Left renal pelvis (tissue), 4 donors: ENCODE results near the gene POLR2J2. TPM values are rescaled to one million over a fixed set of nuclear protein-coding genes. Genes with fewer than 3 reads are reported as not detected.
"Not testable (repeated sequence)": the region's sequence is repeated elsewhere in the genome, so short reads cannot be mapped to it uniquely, and the experiment has no call there.

Experiments used
- DNase-seq, 4 donors: peaks; one replicate each; pipeline ENCODE4 v3.0.0-alpha.2; 2013; ENCODE audit warnings: low read depth in 4 of 4, low spot score in 3 of 4
- polyA plus RNA-seq, 4 donors: library from polyadenylated mRNA; unstranded; fragments of 120-200 nt; gene quantifications; one replicate each; pipeline ENCODE4 v1.2.1, GENCODE V29; 2013; ENCODE audit not compliant: insufficient read length in 4 of 4

Gene POLR2J2
- 1 to 10 TPM in 2 of 4 donors, under 1 TPM in 2; 0.73 to 2.6 (median 1.1) TPM for polyA plus RNA-seq

DNA sequence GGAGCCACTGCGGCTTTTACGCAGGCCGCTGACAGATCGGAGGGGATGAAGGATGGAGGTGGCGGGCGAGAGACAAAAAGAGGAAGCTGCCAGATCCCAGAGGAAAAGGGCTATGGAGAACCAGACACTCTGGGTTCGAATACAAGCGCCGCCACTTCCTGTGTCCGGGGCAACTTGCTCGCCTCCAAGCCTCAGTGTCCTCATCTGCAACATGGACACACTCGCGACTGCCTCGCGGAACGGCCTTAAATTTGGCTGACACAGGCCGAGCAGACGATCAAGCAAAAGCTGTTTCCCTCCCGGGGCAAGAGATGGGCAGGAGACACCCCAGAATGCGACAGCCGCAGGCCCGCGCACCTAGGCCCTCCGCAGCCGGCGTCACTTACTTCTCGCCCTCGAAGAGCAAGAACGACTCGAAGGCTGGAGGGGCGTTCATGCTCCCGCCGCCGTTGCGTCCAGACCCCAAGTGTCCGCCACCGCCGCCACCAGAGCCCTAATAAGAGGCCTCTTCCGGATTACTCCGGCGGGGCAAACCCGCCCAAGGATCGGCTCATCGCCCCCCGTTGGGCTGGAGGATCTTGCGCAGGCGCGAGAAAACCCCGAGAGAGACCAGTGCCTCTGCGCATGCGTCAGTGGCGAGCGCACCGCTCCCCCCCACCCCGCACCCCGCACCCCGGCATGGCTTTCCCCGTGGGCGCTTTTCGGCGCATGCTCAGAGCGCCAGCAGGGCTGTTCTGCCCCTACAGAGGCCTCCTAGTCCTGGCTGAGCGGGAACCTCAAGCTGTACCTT lies at the start of gene POLR2J2:
Gene POLR2J2 (minus strand): TSS at position 498 of the 790 bp plus-strand sequence. CDS start 62 bp downstream, at position 436.
- peak in 3 of 4 donors; percentile 24 to 66 (median 62) for DNase-seq

DNA sequence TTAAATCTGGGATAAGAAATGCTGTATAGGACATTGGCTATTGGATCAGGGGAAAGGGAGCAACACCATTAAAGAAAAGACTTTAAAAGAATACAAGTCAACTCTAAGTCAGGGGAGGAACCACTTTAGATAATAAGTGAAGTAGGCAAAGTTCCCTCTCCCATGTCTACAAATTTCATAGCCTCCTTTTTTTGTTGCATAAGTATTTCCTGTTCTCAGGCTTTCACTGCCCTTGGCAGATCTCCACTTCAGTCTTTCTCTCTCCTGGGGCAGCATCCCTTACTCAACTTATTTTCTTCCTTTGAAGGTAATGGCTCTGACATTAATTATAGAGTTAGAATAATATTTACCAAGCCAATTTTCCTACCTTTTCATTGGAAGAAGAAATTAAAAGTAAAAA lies 47.0 kb upstream of the POLR2J2 start:
- not testable (repeated sequence) for DNase-seq

DNA sequence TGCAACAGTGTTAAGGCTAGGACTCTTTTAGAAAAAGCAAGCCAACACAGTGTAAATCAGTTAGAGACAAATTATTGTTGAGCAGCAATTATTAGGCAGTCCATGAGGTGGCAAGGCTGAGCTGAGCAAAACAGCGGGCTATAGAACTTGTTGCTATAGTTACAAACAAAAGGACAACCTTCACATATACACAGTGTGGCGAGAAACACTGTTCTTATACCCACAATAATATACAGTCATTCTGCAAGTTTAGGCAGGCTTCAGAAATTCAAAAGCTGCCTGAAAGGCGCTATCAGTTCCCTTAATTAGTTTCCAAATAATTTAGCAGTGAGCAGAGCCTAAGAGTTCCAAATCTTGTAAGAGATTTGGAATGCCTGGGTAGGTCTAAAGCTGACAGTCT lies 44.3 kb upstream of the POLR2J2 start:
- not testable (repeated sequence) for DNase-seq

DNA sequence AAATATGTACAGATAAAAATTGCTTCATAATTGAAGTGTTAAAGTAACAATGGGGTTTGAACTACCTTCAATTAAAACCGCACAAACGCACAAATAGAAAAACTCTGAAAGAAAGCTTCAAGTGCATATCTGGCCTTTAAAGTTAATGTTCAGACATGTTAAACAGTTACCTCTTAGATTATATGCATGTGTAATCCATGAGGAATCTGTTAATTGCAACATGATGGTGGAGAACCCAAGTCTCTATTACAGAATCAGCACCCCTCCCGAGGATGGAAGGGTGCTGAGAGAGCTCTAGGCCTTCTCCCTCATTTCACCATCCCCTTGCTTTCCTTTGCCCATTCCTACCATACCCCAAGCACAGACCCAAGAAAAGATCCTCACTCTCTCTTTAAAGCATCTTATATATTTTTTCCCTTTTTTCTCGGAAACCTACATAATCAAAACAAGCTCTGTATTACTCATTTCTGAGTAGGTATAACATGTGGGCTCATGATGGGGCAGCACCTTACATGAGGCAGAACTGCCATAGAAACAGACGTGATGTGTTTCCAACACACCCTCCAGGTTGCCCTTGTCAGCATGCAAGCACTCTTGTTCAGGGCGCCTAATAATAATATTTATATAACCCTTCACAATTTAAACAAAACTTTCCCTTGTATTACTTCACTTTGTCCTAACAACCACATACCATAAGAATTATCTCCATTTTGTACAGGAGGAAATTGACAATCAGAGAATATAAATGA lies 43.5 kb upstream of the POLR2J2 start:
- DNase-seq: not testable (repeated sequence)

DNA sequence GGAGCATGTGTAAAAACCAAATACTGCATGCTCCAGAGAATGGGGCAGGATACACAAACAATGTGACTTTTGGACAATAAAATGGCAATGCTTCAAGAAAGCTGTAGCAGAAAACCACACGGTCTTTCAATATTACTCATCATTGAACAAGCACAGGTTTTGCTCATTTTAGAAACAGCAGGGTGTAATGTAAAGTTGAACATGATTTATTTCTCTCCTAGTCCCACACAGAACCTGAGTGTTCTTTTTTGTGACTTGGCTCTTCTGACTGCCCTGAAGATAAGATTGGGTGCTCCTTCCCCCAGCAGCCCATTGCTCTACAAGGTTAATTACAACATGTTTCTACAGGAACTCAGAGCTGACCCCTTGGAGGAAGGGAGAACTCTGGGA lies 42.2 kb upstream of the POLR2J2 start:
- not testable (repeated sequence) for DNase-seq

DNA sequence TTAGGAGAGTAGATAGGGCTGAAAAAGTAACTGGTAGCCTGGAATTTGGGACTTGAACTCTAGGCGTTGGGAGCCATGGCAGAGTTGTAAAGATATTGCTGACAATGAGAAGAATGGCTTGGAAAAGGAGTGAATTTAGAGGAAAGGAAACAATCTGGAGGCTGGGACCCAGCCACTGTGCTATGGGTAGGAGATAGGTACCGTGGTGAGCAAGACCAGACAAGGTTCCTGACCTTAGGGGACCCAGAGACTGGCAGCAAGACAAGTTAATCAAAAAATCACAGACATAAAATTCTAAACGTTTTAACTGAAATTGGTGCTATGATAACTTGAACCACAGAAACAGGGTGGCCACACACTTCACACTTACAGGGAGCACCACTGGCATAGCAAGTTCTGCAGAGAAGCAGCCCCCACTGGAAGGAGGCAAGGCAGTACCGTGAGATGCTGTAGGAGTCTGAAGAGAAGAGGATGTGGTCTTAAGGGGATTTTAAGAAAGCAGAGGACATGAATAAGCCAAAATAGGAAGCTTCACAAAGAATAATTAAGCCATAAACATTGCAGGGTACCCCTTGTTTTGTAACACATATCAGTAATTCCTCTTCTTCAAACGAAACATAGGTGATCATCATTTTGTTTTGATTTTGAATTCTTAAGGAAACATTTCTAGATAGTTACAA lies 41.7 kb upstream of the POLR2J2 start:
- DNase-seq: not testable (repeated sequence)

DNA sequence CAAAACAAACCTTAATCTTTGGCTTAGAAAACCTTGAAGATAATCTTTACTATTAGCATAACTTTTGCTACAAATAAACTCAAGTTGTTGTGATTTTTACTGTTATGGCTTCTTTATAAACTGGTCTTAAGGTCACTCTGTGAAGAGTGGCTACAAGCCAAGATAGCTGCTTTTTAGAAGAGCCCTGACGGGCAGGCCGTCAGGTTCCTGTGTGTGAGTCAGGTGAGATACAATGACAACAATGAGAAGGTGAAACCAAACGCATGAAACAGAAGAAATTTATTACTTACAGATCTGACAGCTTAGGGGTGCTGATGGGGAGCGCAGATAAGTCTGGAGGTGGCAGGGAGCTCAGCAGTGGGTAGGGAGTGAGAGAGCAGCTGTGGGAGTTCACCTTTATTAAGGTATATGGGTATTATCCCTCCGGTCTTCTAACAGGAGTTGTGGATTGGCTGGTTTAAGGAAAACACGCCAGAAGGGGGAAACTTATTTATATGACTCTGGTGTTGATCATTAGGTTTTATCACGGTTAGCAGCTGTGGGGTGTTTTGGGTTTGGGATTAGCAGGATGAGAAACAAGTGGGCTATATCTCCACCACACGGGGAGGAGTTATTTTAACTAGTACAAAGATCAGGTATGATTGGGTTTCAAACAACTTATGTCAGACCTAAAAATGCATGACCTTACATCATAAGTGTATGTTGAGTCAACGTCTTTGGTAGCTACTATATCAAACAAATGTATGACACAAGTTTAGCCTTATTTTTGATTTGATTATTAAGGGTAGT lies 27.7 kb upstream of the POLR2J2 start:
- not testable (repeated sequence) for DNase-seq

DNA sequence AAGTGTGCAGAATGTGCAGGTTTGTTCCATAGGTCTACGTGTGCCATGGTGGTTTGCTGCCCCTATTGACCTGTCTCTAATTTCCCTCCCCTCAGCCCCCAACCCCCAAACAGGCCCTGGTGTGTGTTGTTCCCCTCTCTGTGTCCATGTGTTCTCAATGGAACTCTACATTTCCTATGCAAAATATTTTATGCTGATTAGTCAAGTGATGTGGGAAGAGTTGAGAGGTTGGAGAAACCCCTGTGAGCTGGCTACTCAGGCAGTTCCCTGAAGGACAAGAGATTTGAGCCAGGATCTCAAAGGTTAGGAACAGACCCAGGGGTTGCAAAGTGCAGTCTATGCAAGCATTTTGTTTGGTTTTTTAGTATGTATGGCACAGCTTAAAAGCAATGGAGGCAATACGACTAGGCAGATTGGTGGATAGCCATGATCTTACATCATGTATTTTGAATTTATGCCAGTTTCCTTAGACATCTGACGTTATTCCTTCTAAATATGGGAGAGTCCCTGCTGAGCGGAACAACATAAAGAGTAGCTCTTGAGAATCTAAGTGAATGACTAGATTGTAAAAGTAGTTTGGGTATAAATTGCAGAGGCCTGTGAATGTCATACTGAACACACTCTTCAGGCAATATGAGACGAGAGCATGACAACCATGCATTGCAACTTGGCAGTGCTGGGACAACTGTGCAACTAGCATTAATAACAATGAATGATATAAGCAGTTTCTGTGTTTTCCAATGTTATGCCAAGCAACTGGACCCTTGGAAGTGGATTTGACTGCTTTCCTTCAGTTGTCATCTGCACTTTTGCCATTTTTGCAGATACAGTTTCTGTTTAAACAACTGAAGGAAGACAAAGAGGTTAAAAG lies 26.4 kb upstream of the POLR2J2 start:
- DNase-seq: not testable (repeated sequence)

DNA sequence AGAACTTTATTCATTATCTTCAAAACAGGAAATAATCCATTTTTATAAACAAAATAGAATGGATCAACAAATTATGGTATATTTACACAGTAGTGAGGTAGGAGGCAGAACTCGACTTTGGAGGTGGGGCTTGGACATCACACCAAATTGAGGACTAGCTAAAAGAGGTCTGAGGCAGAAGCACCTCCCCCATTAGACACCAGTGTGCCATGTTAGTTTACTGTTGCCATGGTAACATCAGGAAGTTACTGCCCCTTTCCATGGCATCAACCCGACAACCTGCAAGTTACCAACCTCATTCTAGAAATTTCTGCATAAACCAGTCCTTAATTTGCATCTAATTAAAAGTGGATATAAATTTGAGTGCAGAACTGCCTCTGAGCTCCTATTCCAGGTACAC lies 24.5 kb upstream of the POLR2J2 start:
- not testable (repeated sequence) for DNase-seq

DNA sequence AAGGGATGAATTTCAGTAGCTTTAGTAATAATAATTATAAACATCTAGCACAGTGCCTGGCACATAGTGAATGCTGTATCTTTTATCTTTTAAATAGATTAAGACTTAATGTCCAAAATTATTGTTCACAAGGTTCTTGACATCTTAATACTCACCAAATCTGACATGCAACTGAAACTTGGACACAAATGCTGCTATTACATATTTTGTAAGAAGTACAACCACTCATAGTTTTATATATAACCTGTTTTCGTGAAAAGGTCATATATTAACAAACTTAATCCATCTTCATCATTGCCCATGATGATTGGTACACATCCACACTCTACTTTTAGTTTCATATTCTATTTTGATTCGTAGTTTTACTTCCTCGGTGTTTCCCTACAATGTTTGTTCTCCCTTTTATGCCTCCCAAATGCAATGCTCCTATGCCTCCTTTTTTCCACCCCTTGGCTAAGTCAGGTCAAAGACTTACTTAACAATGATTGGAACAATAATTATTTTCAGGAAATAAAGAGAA lies 23.6 kb upstream of the POLR2J2 start:
- not testable (repeated sequence) for DNase-seq

DNA sequence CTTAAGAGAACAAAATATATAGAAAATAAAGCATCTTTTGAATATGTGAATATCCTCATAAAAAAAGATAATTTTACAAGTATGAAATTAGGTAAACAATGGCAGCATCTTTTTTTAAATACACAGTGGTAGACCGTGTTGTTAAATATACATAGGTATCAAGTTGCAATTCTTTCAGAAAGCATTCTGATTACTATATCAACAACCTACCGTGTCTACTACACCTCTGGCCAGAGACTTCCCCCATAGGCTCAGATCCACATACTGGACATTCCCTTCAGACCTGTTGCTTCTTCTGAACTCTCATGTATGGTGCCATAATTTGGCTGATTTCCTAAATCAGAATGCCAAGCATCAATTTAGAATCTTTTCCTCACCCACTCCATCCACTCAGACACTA lies 22.5 kb upstream of the POLR2J2 start:
- DNase-seq: not testable (repeated sequence)

DNA sequence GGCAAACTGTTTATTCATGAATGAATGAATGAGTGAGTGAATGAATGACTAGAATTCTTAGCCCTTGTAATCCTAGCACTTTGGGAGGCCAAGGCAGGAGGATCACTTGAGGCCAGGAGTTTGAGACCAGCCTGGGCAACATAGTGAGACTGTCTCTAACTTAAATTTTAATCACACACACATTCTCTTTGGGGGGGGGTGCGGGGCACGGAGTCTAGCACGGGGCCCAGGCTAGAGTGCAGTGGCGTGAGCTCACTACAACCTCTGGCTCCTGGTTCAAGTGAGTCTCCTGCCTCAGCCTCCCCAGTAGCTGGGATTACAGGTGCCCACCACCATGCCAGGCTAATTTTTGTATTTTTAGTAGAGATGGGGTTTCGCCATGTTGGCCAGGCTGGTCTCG lies 19.1 kb upstream of the POLR2J2 start:
- DNase-seq: not testable (repeated sequence)

DNA sequence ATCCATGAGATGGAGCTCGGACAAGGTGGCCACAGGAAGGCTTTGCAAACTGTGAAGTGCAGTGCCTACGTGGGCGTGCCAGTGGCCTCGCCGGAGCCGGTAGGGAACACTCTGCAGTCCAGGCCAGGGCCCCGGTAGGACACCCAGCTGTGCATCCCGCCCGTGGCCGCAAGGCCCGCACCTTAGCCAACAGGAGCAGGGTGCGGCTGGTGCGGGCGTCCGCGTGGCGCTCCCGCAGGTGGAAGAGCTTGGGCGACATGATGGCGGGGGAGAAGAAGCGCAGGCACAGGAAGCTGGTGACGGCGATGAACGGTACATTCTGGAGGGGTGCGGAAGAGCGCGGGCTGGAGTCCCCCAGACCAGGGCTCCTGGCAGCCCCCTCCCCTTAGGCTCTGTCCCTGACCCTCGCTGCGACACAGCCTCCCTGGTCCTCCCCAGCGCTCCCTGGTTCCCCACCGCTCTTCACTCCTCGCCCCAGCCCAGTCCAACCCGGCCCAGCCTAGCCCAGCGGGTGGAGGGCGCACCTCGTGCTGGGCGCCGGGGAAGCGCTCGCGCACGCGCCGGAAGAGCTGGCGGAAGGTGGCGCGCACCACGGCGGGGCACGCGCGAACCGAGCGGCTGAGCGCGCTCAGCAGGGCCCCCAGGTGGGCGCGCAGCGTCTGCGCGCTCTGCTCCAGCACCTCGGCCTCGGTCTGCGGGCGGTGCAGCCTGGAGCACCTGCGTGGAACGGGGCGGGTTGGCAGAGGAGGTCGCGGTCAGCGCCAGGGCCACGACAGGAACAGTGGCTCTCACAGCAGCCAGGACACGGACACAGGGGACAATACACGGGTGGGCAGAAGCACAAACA lies 18.2 kb upstream of the POLR2J2 start:
- DNase-seq: not testable (repeated sequence)

DNA sequence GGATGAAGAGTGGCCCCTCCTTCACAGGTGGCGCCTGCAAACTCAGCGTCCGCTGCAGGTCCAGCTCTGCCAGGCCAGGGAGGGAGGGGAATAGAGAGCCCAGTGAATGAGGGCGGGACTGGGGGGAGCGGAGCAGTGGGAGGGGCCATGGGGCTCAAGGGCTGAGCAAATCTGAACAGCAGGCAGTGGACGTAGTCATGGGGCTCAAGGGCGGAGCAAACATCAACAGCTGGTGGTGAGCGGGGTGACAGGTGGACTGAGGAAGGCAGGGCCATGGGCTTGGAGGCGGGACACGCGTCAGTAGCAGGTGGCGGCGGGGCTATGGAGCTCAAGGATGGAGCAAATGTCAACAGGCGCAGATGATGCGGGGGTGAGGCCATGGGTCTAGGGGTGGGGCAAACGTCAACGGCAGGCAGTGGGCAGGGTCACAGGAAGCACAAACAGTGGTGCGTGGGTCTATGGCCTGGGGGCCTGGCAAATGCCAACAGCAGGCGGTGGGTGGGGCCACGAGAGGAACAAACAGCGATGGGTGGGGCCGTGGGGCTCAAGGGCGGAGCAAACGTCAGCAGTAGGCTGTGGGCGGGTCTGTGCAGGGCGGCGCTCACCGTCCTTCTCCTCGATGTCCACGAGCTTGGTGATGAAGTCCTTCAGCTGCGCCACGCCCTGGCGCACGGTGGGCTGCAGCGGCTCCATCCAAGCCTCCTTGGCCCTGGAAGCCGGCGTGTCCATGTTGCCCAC lies 17.0 kb upstream of the POLR2J2 start:
- not testable (repeated sequence) for DNase-seq

DNA sequence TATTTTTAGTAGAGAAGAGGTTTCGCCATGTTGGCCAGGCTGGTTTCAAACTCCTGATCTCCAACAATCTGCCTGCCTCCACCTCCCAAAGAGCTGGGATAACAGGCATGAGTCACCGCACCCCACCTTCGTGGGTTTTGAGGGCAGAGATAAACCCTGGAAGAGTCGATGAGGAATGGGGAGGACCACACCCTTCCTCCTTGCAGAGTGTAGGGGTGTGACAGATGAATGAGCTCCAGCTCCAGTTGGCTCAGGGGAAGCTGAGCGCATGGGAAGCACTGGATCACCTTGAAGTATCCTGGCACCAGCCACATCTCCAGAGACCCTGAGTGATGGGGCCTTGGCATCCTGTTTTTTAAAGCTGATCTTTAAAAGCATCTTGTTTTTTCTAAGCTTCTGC lies 11.1 kb upstream of the POLR2J2 start:
- not testable (repeated sequence) for DNase-seq

DNA sequence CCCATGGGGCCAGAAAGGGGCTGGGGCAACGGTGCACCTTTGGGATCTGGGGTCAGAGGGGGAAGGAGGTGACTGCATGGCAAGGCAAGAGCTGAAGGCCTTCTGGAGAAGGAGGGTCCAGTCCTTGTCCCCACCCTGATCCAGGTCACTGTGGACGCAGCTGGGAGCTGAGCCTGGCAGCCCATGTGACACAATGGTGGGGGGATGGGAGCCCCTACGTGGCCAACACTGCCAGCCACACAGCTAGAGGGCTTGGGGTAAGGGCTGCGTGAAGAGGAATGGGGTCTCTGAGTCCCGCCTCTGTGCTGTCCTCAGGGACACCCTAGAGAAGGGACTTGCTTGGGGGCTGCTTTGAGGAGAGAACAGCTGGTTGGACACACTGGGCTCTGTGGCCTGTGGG lies 9.3 kb upstream of the POLR2J2 start:
- not testable (repeated sequence) for DNase-seq

DNA sequence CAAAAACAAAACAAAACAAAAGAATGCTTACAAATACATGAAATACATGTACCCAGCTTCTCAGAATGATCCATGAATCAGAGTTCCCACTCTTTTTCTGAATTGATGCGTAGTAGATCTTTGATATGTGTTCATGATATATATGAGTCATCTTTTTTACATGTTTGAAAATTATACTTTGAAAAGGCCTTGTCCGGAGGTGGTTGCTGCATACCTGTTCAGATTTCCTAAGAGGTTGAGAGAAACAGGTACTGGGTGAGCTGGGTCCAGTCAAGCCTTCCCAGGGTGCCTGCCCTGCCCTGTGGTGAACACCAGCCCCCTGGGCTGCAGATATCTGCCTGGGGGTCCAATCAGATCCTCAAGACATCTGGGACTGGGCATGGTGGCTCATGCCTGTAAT lies 4.1 kb upstream of the POLR2J2 start:
- DNase-seq: not testable (repeated sequence)
